HCT116 (cell line): ENCODE results near the gene NDUFAF2. TPM values are rescaled to one million over a fixed set of nuclear protein-coding genes. Genes with fewer than 3 reads are reported as not detected.

Experiments
- ATAC-seq: fragments of 200-7000 bp; cut with Tn5 transposase; 2 replicates; pipeline ENCODE4 v1.9.1; 2020; ENCODE audit warnings: mild to moderate bottlenecking, moderate library complexity
- BruUV-seq: library from RNA; stranded (reverse); fragments of 400-500 nt; replicated peaks from 2 replicates; lab custom pipeline; 2021; lab: Mats Ljungman, UMichigan
- CTCF ChIA-PET: fragments of 300-600 bp; sonication (Branson Sonifier 250); formaldehyde crosslinking; loops from one replicate; lab custom pipeline; 2021; ENCODE audit warnings: antibody characterized with exemption; lab: Charles Lee
- POLR2A ChIA-PET: fragments of 300-600, 350-600 bp; sonication (Branson Sonifier 250); formaldehyde crosslinking; loops from one replicate; lab custom pipeline; 2021; ENCODE audit warnings: antibody characterized with exemption; lab: Charles Lee
- RAD21 ChIA-PET, 2 experiments: fragments of 300-600 bp; sonication (Branson Sonifier 250); formaldehyde crosslinking; loops; one replicate each; lab custom pipeline; 2023; ENCODE audit warnings: low total read pairs in 2 of 2; ENCODE audit not compliant: uncharacterized antibody in 2 of 2, unreplicated experiment in 2 of 2, low non-redundant PET in 1 of 2; lab: Charles Lee
- DNase-seq: peaks from one replicate; pipeline ENCODE4 v3.0.0-alpha.2; 2010; ENCODE audit warnings: low read depth, low spot score
- H2AFZ ChIP-seq: fragments of 200-600 bp; shearing (Covaris generic), sonication (generic); 2 replicates; pipeline ENCODE4 v1.6.1; 2017; ENCODE audit warnings: low read depth, mixed run types, mixed read lengths, antibody characterized with exemption, low read length; ENCODE audit not compliant: poor library complexity, severe bottlenecking
- H3K27ac ChIP-seq: 2 replicates; pipeline ENCODE4 v1.5.1; 2012; ENCODE audit warnings: low read depth, low read length
- H3K27me3 ChIP-seq: fragments of 200-600 bp; sonication (generic); 2 replicates; pipeline ENCODE4 v1.6.1; 2016; ENCODE audit warnings: mixed run types, low read length, mixed read lengths; ENCODE audit not compliant: insufficient read depth
- H3K36me3 ChIP-seq, 2 experiments: fragments of 200-500 bp in 1 of 2; fragments of 200-600 bp in 1 of 2; sonication (Bioruptor generic) in 1 of 2; sonication (generic) in 1 of 2; 2 replicates each; pipeline versions ENCODE4 v1.5.1 to v1.6.1; 2014 to 2016; ENCODE audit warnings: low read length in 2 of 2, inconsistent platforms in 1 of 2, mixed read lengths in 1 of 2, mixed run types in 1 of 2; ENCODE audit not compliant: insufficient read depth in 2 of 2, control insufficient read depth in 1 of 2
- H3K4me1 ChIP-seq, 2 experiments: fragments of 200-600 bp in 1 of 2; sonication (generic) in 1 of 2; 2 replicates each; pipeline versions ENCODE4 v1.5.1 to v1.6.1; 2012 to 2017; ENCODE audit warnings: low read length in 2 of 2, inconsistent platforms in 1 of 2, mild to moderate bottlenecking in 1 of 2, mixed read lengths in 1 of 2, mixed run types in 1 of 2, moderate library complexity in 1 of 2; ENCODE audit not compliant: insufficient read depth in 2 of 2, control insufficient read depth in 1 of 2
- H3K4me2 ChIP-seq: fragments of 200-600 bp; sonication (generic); 2 replicates; pipeline ENCODE4 v1.6.1; 2017; ENCODE audit warnings: mixed run types, low read length, mixed read lengths
- H3K4me3 ChIP-seq, 2 experiments: fragments of 200-600 bp in 1 of 2; sonication (generic) in 1 of 2; replicated peaks in 1 of 2; 2 replicates each; pipeline ENCODE4 v1.5.1; 2011 to 2016; ENCODE audit warnings: low read length in 2 of 2, control low read depth in 1 of 2, low read depth in 1 of 2, mild to moderate bottlenecking in 1 of 2, mixed read lengths in 1 of 2, mixed run types in 1 of 2
- H3K79me2 ChIP-seq: fragments of 200-600 bp; sonication (generic); 2 replicates; pipeline ENCODE4 v1.6.1; 2017; ENCODE audit warnings: mild to moderate bottlenecking, mixed run types, low read length, moderate library complexity, mixed read lengths; ENCODE audit not compliant: insufficient read depth
- H3K9ac ChIP-seq: fragments of 200-600 bp; sonication (generic); 2 replicates; pipeline ENCODE4 v1.6.1; 2016; ENCODE audit warnings: low read length, mixed read lengths
- H3K9me2 ChIP-seq: fragments of 200-600 bp; sonication (generic), shearing (Covaris generic); 2 replicates; pipeline ENCODE4 v1.6.1; 2017; ENCODE audit warnings: mixed run types, mild to moderate bottlenecking, moderate library complexity; ENCODE audit not compliant: insufficient read depth
- H3K9me3 ChIP-seq, 2 experiments: fragments of 200-500 bp in 1 of 2; fragments of 200-600 bp in 1 of 2; sonication (Bioruptor generic) in 1 of 2; sonication (generic) in 1 of 2; 2 replicates each; pipeline ENCODE4 v1.6.1; 2014 to 2017; ENCODE audit warnings: low read length in 2 of 2, mixed read lengths in 2 of 2, inconsistent platforms in 1 of 2, low read depth in 1 of 2, mild to moderate bottlenecking in 1 of 2, mixed run types in 1 of 2, moderate library complexity in 1 of 2; ENCODE audit not compliant: control insufficient read depth in 1 of 2, insufficient read depth in 1 of 2
- H4K20me1 ChIP-seq: fragments of 200-600 bp; sonication (generic), shearing (Covaris generic); 2 replicates; pipeline ENCODE4 v1.6.1; 2017; ENCODE audit warnings: mixed run types, mild to moderate bottlenecking, moderate library complexity; ENCODE audit not compliant: insufficient read depth
- CEBPB ChIP-seq: IDR thresholded peaks from 2 replicates; pipeline ENCODE4 v1.6.1; 2012; ENCODE audit warnings: low read depth
- EGR1 ChIP-seq: IDR thresholded peaks from 2 replicates; pipeline ENCODE4 v1.6.1; 2012; ENCODE audit warnings: low read depth
- ELF1 ChIP-seq: IDR thresholded peaks from 2 replicates; pipeline ENCODE4 v1.6.1; 2012; ENCODE audit warnings: low read depth, borderline replicate concordance
- FOSL1 ChIP-seq: IDR thresholded peaks from 2 replicates; pipeline ENCODE4 v1.6.1; 2012; ENCODE audit warnings: low read depth
- SIN3A ChIP-seq: IDR thresholded peaks from 2 replicates; pipeline ENCODE4 v1.6.1; 2012; ENCODE audit warnings: low read depth
- SRF ChIP-seq: IDR thresholded peaks from 2 replicates; pipeline ENCODE4 v1.6.1; 2012; ENCODE audit warnings: low read depth
- ZFX ChIP-seq: fragments of 450-650 bp; IDR thresholded peaks from 2 replicates; pipeline ENCODE4 v1.6.1; 2017
- ZNF274 ChIP-seq: fragments of 200-500 bp; sonication (Bioruptor generic); IDR thresholded peaks from 2 replicates; pipeline ENCODE4 v1.6.1; 2014; ENCODE audit warnings: mild to moderate bottlenecking, low read depth, low read length, inconsistent platforms
- intact Hi-C: fragments of 100-400 bp; cut with micrococcal nuclease; formaldehyde crosslinking; loops from 2 replicates; pipeline ENCODE4 v1.10.0; 2022
- total RNA-seq: library from RNA; stranded (reverse); gene quantifications from one replicate; pipeline ENCODE4 v1.2.1, GENCODE V29; 2021; ENCODE audit not compliant: unreplicated experiment
- TF ChIP-seq, protein P1 (sequence below), 3 experiments: fragments of 200-600 bp in 1 of 3; sonication (generic) in 1 of 3; IDR thresholded peaks in 2 of 3; conservative IDR thresholded peaks in 1 of 3; 2 replicates each; pipeline ENCODE4 v1.5.1; 2012 to 2017; ENCODE audit warnings: low read depth in 2 of 3, low read length in 2 of 3, antibody characterized with exemption in 1 of 3, borderline replicate concordance in 1 of 3, control low read depth in 1 of 3, mild to moderate bottlenecking in 1 of 3, mixed read lengths in 1 of 3, mixed run types in 1 of 3, moderate library complexity in 1 of 3; ENCODE audit not compliant: insufficient read depth in 1 of 3
- TF ChIP-seq, protein P2 (sequence below): IDR thresholded peaks from 2 replicates; pipeline ENCODE4 v1.6.1; 2012
- TF ChIP-seq, protein P3 (sequence below): IDR thresholded peaks from 2 replicates; pipeline ENCODE4 v1.6.1; 2012

Gene NDUFAF2
- total RNA-seq, 1 experiment from 2014 or later, result 36.9 TPM

DNA sequence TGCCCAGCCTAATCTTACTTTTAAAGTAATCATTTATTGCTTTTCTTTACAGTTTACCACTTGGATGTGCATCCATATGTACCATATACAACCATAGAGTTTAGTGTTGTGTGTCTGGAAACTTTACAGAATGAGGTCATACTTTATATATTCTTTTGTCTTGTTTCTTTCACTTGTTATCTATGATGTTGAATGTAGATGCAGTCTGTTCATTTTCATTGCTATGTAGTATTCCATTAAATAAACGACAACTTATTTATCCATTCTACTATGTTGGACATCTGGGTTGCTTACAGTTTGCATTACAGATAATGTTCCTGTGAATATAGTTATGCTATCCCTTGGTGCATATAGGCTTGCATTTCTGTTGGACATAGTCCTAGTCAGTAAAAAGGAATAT, 238.5 kb downstream of the NDUFAF2 start:
- DNase-seq, result no peak
- no peaks in the 10 kb centered on the region for H4K20me1 ChIP-seq
- TF ChIP-seq SRF (no peak), FOSL1 (no peak), CEBPB (no peak), ZNF274 (no peak), ELF1 (no peak), ZFX (no peak), EGR1 (no peak), SIN3A (no peak)
- TF ChIP-seq, protein P1, sequence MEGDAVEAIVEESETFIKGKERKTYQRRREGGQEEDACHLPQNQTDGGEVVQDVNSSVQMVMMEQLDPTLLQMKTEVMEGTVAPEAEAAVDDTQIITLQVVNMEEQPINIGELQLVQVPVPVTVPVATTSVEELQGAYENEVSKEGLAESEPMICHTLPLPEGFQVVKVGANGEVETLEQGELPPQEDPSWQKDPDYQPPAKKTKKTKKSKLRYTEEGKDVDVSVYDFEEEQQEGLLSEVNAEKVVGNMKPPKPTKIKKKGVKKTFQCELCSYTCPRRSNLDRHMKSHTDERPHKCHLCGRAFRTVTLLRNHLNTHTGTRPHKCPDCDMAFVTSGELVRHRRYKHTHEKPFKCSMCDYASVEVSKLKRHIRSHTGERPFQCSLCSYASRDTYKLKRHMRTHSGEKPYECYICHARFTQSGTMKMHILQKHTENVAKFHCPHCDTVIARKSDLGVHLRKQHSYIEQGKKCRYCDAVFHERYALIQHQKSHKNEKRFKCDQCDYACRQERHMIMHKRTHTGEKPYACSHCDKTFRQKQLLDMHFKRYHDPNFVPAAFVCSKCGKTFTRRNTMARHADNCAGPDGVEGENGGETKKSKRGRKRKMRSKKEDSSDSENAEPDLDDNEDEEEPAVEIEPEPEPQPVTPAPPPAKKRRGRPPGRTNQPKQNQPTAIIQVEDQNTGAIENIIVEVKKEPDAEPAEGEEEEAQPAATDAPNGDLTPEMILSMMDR (IDR thresholded peaks at IDR 0.05 in 2 of 3, conservative IDR thresholded peaks at IDR 0.05 in 1 of 3; ENCODE audit: borderline replicate concordance in 1 of 3, insufficient read depth in 1 of 3, low read depth in 2 of 3, low read length in 2 of 3), result no peak
- TF ChIP-seq, protein P2, sequence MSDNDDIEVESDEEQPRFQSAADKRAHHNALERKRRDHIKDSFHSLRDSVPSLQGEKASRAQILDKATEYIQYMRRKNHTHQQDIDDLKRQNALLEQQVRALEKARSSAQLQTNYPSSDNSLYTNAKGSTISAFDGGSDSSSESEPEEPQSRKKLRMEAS, result no peak
- TF ChIP-seq, protein P3, sequence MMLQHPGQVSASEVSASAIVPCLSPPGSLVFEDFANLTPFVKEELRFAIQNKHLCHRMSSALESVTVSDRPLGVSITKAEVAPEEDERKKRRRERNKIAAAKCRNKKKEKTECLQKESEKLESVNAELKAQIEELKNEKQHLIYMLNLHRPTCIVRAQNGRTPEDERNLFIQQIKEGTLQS, result no peak
- H3K9me3 ChIP-seq, result no peaks in the 10 kb centered on the region
- ChIA-PET POLR2A (no interaction called here), RAD21 (no interaction called here), CTCF (no interaction called here)
- H3K4me1 ChIP-seq, result no peaks in the 10 kb centered on the region
- H3K27ac ChIP-seq, result no peak overlapping the region
- H3K27me3 ChIP-seq, result no peaks in the 10 kb centered on the region
- no peak overlapping the region for H3K9ac ChIP-seq
- no peak for ATAC-seq
- no peak overlapping the region for H3K4me2 ChIP-seq
- no peak overlapping the region for H3K4me3 ChIP-seq
- H3K36me3 ChIP-seq, result no peaks in the 10 kb centered on the region
- H2AFZ ChIP-seq, result no peak overlapping the region
- BruUV-seq, result no TSS peak
- no peaks in the 10 kb centered on the region for H3K9me2 ChIP-seq
- H3K79me2 ChIP-seq, result no peaks in the 10 kb centered on the region
- intact Hi-C loops, result no loop called here
